Hematopoietic multipotent progenitor cell treated with erythropoietin and hydrocortisone succinate and interleukin-3 and kit ligand, for 8 days (in vitro differentiated cells): ENCODE results near the gene ZNF383.
"Not testable (repeated sequence)": the region's sequence is repeated elsewhere in the genome, so short reads cannot be mapped to it uniquely, and the experiment has no call there.

Experiments used
- DNase-seq: peaks from one replicate; pipeline ENCODE4 v3.0.0-alpha.2; 2015

ZNF383 gene

DNA sequence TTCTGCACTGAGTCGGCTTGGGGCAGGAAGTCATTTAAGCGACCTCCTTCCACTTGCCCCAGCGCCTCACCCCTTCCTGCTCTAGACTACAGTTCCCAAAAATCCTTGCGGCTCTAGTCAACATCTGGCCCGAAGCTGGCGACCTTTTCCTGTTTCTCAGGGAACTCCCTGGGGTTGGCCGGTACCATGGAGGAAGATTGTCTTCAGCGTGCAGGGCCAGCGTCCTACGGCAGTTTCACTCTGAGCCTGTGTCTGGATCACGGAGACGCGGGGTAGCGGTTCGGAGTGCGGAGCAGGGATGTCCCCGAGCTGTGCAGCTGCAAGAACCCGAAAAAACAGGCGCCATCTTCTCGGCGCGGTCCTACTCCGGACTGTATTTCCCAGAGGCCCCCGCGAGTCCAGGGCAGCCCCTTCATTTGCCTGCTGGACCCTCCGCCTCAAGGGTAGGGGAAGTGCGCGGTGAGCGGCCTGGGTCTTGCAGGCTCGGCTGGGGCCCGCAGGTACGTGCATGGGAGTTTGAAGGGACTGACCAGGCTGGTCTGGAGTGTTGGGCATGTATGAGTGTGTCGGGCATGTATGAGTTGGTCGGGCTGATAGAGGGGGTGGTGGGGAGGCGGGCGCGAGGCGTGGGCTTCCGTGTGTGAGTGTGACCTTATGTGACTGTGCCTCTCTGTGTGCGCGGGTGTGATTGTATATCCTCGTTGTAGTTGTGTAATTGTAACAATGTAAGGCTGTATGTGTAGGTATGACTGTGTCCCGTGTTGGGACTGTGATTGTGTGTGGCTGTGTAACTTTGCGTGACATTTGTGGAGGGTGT, at the start of gene ZNF383:
ZNF383 (plus strand) TSS at position 440 of the 817 bp plus-strand sequence. CDS start 12,240 bp downstream, outside the sequence.
- DNase-seq = peak; percentile 95

DNA sequence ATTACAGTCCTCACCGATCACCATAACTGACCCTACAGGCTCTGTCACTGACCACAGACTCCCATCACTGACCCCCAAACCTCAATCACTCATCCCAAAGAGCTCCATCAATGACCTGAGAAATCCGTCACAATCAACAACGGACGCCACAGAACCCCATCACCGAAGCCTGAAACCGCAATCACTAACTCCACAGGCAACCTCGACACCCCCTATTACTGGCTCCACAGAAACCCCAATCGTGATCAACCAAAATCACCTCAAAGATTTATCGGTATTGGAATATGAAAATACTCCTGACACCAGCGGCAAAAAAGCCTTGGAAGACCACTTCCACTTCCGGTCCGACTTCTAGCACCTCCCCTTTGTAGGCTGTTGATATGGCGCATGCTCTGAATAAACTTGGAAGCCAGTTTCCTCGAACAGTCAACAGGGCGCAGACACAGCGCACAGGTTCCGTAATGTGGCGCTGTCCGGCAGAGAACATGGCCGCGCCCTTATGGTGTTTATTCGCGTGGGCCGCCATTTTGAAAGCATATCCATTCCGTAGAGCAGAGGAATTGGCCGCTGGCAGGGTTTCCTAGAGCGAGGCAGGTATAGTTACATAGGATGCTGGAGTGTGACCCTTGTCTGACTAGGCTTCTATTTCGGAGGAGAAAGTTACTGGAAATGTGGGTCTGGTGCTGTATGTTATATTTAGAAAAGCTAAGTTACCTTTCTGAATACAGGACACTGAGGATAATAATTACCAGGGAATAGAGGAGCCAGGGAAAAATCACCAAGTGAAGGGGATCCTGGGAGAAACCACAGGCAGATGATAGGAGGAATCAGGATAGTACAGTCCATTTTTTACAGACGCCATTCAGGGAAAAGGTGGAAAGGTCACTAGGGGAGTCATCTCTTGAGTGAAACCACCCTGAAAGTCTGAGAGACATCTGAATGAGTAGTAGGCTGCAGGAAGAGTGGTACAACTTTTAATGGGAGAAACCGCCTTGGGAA, 45.3 kb upstream of the ZNF383 start, which contains the start of gene ZNF585A:
ZNF585A (minus strand) TSS at position 328 of the 999 bp plus-strand sequence. CDS start 2,785 bp downstream, outside the sequence.
- peak; percentile 98 for DNase-seq

GRCh38 chr19:37186071-37186470, 31.9 kb upstream of the ZNF383 start:
- not testable (repeated sequence) for DNase-seq

- DNase-seq = not testable (repeated sequence)
Observed at GRCh38 chr19:37195248-37195647, 22.8 kb upstream of the ZNF383 start.

DNA sequence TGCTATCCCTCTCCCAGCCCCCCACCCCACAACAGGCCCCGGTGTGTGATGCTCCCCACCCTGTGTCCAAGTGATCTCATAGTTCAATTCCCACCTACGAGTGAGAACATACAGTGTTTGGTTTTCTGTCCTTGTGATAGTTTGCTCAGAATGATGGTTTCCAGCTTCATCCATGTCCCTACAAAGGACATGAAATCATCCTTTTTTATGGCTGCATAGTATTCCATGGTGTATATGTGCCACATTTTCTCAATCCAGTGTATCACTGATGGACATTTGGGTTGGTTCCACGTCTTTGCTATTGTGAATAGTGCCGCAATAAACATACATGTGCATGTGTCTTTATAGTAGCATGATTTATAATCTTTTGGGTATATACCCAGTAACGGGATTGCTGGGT, 20.9 kb upstream of the ZNF383 start:
- not testable (repeated sequence) for DNase-seq

DNA sequence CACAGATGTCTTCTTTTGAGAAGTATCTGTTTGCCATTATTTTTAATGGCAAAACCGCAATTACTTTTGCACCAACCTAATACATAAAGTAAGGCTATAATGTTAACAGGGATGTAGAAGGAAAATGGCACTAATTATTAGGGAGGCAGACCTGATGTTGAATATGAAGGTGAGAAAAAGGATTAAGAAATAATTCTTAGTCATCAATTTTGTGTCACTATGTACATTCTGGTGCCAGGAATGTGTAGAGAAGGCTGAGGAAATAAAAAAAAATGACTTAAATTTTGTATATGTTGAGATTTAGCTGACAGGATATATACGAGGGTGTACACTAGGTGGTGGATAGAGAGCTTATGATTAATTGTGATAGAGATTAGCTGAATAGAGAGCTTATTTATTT, 20.2 kb upstream of the ZNF383 start:
- no peak for DNase-seq

- DNase-seq = no peak
Observed at GRCh38 chr19:37217480-37217774, 587 bp upstream of the ZNF383 start.

- no peak for DNase-seq
Observed at GRCh38 chr19:37218592-37218935, 550 bp downstream of the ZNF383 start.

- no peak for DNase-seq
Observed at GRCh38 chr19:37220383-37220782, 2.4 kb downstream of the ZNF383 start.

- no peak for DNase-seq
Observed at GRCh38 chr19:37221136-37221535, 3.1 kb downstream of the ZNF383 start.

DNA sequence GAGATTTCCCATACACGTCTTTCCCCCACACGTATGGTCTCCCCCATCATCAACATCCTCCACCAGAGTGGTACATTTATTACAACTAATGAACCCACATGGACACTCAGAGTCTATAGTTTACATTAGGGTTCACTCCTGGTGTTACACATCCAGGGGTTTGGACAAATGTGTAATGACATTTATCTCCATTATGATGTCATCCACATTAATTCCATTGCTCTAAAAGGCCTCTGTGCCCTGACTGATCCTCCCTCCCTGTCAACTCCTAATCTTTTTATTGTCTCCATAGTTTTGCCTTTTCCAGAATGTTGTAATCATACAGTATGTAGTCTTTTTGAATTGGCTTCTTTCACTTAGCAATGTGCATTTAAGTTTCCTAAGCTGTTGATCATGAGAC, 8.2 kb downstream of the ZNF383 start:
- no peak for DNase-seq

- peak; percentile 44 for DNase-seq
Observed at GRCh38 chr19:37227996-37228395, 10.0 kb downstream of the ZNF383 start.

- no peak for DNase-seq
Observed at GRCh38 chr19:37243206-37243632, 25.2 kb downstream of the ZNF383 start.

GRCh38 chr19:37251308-37252229, 33.6 kb downstream of the ZNF383 start:
- peak; percentile 62 for DNase-seq

DNA sequence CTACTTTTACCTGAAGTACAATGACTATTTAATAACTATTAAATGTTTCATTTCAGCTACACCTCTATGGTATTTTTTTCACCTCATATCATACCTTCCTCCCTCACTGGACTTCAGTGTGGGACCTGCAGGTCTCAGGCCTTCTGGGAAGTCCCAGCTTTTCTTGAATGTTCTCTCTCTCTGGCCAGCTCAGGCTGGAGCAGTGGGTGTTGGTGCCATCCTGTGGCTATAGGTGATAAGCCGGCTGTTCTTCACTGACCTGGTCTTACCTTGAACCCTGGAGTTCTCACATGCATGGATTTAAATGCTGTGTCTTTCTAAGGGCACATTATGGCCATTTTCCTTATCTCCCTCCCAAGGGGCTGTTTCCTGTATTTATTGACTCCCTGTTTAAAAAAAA, 45.0 kb downstream of the ZNF383 start:
- not testable (repeated sequence) for DNase-seq

DNA sequence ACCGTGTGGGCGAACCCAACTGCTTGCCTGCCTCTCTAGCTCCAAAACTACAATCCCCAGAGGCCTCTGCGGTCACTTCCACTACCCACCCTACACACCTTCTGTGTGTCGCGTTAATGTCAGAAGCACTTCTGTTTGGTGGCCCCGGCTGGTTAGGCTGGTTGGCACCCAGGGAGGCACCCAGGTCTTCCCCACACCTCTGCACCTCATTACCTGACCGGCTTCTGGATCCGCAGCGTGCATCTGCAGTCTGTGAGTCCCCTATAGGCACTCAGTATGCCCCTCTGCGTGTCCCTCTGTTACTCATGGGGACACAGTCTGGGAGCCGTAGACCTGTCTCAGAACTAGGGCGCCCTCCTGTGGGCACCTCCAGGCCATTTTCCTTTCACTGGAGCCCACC, 49.0 kb downstream of the ZNF383 start:
- DNase-seq = not testable (repeated sequence)

DNA sequence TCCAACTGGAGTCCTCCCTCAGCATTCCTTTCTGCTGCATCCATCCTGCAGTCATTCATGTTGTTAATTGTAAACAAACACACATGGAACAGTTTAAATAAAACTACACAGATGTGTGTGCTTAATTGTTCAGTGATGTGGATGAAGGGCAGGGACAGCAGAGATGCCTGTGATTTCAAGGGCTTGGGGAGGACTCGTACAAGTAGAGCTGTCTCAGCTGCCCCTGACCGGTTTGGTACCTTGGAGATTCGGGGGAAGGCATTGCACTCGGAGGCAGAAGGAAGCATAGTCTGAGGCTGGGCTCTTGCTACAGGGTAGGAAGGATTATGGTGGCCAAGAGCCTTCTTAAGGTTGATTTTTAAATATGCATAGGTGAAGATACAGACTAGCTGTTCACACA, 49.7 kb downstream of the ZNF383 start:
- DNase-seq = not testable (repeated sequence)

- DNase-seq = not testable (repeated sequence)
Observed at GRCh38 chr19:37280656-37281055, 62.6 kb downstream of the ZNF383 start.

- DNase-seq = not testable (repeated sequence)
Observed at GRCh38 chr19:37284020-37284419, 66.0 kb downstream of the ZNF383 start.

DNA sequence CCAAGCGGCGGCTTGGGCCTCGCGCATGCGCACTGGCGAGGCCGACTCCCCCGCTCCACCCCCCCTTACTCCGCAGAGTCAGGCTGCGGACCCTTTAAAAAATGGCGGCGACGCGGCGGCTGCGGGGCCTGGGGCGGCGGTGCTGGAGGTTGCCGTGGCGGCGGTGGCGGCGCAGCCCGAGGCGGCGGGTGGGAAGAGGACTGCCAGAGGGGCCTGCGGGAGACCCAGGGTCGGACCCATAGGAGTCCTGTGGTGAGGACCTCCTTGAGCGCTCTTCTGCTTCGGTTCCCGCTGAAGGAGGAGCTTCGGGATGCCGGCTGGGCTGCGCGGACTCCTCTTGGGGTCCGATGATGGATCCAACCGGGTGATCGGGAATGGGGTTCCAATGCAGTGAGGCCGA, 71.2 kb downstream of the ZNF383 start:
- not testable (repeated sequence) for DNase-seq

GRCh38 chr19:37292998-37293939, 75.3 kb downstream of the ZNF383 start:
- DNase-seq = not testable (repeated sequence)
